ENCODE data around the gene VIT.

DNA sequence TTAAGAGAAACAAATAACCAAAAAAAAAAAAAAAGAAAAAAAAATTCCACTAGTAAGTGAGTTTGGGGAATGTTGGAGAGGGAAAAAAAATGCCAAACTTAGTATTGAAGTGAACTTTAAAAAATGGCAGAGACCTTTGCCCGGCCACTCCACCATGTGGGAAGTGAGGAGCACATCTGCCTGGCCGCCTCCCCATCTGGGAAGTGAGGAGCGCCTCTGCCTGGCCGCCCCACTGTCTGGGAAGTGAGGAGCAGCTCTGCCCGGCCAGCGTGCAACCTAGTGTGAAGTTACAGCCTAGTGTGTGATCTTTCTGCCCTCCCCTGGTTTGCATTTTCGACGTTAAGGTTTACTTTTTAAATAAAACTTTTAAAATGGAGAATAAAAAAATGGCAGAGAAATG is 33.9 kb upstream of the VIT start:
- TF ChIP-seq, protein P1, sequence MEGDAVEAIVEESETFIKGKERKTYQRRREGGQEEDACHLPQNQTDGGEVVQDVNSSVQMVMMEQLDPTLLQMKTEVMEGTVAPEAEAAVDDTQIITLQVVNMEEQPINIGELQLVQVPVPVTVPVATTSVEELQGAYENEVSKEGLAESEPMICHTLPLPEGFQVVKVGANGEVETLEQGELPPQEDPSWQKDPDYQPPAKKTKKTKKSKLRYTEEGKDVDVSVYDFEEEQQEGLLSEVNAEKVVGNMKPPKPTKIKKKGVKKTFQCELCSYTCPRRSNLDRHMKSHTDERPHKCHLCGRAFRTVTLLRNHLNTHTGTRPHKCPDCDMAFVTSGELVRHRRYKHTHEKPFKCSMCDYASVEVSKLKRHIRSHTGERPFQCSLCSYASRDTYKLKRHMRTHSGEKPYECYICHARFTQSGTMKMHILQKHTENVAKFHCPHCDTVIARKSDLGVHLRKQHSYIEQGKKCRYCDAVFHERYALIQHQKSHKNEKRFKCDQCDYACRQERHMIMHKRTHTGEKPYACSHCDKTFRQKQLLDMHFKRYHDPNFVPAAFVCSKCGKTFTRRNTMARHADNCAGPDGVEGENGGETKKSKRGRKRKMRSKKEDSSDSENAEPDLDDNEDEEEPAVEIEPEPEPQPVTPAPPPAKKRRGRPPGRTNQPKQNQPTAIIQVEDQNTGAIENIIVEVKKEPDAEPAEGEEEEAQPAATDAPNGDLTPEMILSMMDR (IDR thresholded peaks at IDR 0.05) = no peak
- TF ChIP-seq EZH2 (IDR thresholded peaks at IDR 0.05) = no peak
